ENCODE results near the gene PTPRM. TPM values are rescaled to one million over a fixed set of nuclear protein-coding genes. Genes with fewer than 3 reads are reported as not detected.

Gene PTPRM
- total RNA-seq, 1 donor from 2014 or later: 257 TPM

DNA sequence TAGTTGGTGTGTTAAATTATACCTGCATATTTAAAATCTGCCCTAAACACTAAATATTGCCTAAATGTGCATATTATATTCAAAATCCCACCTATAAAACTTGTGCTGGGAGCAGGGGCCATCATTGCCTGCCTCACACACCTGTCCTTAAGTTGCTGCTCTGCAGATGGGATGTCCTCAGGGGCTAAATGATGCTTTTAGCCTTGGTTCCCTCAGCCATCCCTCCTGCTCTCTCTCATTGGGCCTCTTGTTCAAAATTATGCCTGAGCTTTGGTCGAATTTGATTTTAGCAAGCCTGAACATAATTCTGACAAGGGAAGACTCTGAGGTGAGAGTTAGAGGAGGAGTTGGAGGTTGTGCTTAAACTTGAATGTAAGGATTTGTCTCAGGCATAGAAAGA is 723.8 kb downstream of the PTPRM start:
- DNase-seq (ENCODE audit: low spot score in 2 of 2): no peak
- H3K27ac ChIP-seq: no peak overlapping the region

DNA sequence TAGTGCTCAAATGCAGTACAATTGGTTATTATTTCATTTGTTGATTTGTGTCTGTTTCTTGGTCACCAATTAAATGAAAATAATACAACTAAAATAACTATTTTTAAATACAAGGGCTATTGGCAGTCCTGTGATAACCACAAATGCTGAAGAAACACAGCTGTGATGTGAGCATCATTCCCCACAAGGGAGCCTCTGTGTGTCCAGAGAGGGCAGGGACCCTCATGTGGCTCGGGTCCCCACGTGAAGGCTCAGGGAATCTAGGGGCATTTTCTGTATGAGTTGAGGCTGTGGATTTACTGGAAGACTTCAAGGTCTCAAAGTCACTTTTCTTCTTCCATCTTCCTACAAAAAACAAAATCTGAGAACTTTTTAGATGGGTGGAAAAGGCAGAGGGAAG is 726.1 kb downstream of the PTPRM start:
- no peak for DNase-seq (ENCODE audit: low spot score in 2 of 2)
- H3K4me1 ChIP-seq: no peaks in the 10 kb centered on the region
- no peak overlapping the region for H3K4me3 ChIP-seq
- TF ChIP-seq, protein P1, sequence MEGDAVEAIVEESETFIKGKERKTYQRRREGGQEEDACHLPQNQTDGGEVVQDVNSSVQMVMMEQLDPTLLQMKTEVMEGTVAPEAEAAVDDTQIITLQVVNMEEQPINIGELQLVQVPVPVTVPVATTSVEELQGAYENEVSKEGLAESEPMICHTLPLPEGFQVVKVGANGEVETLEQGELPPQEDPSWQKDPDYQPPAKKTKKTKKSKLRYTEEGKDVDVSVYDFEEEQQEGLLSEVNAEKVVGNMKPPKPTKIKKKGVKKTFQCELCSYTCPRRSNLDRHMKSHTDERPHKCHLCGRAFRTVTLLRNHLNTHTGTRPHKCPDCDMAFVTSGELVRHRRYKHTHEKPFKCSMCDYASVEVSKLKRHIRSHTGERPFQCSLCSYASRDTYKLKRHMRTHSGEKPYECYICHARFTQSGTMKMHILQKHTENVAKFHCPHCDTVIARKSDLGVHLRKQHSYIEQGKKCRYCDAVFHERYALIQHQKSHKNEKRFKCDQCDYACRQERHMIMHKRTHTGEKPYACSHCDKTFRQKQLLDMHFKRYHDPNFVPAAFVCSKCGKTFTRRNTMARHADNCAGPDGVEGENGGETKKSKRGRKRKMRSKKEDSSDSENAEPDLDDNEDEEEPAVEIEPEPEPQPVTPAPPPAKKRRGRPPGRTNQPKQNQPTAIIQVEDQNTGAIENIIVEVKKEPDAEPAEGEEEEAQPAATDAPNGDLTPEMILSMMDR (IDR thresholded peaks at IDR 0.05): no peak
- H3K27me3 ChIP-seq: no peaks in the 10 kb centered on the region
- H3K36me3 ChIP-seq: peaks cover 0 to 17% of the 10 kb centered on the region in 2 donors
- no peaks in the 10 kb centered on the region for H3K9me3 ChIP-seq
- intact Hi-C loops (cut with DNase I): no loop called here
- H3K27ac ChIP-seq: no peak overlapping the region

More for the DNA sequence above, 723.8 kb downstream of the PTPRM start:
- Histone ChIP-seq H3K4me1 (peaks cover 0 to 6% of the 10 kb centered on the region in 2 donors), H3K4me3 (no peak overlapping the region), H3K9me3 (no peaks in the 10 kb centered on the region), H3K36me3 (no peaks in the 10 kb centered on the region), H3K27me3 (no peaks in the 10 kb centered on the region)
- TF ChIP-seq, protein P1 (IDR thresholded peaks at IDR 0.05): no peak
- intact Hi-C loops (cut with DNase I): no loop called here

DNA sequence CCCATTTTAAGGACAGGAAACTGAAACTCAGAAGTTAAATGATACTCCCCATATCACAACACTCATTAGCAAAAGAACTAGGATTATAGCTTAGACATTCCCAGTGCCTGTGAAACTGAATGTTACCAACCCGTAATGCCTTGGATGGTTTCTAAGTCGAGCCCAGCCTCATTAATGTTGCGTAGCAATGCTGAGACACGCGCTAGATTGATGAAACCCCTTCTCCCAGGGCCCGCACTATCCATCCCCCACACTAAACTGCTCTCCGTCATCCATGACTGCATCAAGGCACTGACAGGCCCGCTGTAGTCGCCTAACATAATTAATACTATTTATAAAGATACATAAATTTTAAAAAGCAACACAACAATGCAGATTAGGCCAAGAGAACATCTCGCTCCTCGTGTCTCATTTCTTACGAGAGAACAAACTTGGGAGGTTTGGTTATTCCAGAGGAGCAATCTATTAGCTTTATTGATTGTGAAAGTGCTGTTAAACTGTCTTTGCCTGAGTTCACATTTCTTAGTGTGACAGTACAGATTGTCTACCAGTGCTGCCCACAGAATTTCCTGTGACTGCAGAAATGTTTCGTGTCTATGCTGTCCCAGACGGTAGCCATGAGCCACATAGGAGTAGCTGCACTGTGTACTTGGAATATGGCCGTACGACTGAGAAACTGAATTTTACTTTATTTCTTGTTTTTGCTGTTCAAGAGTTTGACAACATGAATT is 729.9 kb downstream of the PTPRM start:
- Histone ChIP-seq H3K27ac (no peak overlapping the region), H3K27me3 (no peaks in the 10 kb centered on the region), H3K4me1 (no peaks in the 10 kb centered on the region), H3K36me3 (peaks cover 0 to 22% of the 10 kb centered on the region in 2 donors), H3K9me3 (no peaks in the 10 kb centered on the region), H3K4me3 (no peak overlapping the region)
- intact Hi-C loops (cut with DNase I): no loop called here
- no peak for DNase-seq (ENCODE audit: low spot score in 2 of 2)
- TF ChIP-seq, protein P1 (IDR thresholded peaks at IDR 0.05): no peak

DNA sequence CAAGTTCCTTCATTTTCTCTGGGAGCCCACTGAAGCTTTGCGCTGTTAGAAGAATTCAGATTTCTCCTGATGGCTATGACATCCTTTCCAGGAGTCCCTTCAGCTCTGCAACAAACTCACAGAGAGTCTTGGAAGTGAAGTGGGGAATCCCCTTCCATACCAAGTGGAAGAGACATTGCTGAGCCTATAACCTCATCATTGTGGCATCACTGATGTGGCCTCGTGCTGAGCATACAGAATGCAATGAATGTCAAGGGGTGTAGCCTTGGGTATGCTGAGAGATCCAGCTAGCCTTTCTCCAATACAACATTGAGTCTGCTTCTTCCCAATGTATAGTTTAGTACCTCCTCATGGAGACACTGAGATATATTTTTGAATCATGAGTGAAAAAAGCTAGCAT is 731.1 kb downstream of the PTPRM start:
- peaks cover 0 to 22% of the 10 kb centered on the region in 2 donors for H3K36me3 ChIP-seq
- H3K4me1 ChIP-seq: no peaks in the 10 kb centered on the region
- H3K27ac ChIP-seq: no peak overlapping the region
- intact Hi-C loops (cut with DNase I): no loop called here
- H3K4me3 ChIP-seq: no peak overlapping the region
- DNase-seq (ENCODE audit: low spot score in 2 of 2): no peak
- TF ChIP-seq, protein P1 (IDR thresholded peaks at IDR 0.05): no peak
- H3K9me3 ChIP-seq: no peaks in the 10 kb centered on the region
- no peaks in the 10 kb centered on the region for H3K27me3 ChIP-seq

DNA sequence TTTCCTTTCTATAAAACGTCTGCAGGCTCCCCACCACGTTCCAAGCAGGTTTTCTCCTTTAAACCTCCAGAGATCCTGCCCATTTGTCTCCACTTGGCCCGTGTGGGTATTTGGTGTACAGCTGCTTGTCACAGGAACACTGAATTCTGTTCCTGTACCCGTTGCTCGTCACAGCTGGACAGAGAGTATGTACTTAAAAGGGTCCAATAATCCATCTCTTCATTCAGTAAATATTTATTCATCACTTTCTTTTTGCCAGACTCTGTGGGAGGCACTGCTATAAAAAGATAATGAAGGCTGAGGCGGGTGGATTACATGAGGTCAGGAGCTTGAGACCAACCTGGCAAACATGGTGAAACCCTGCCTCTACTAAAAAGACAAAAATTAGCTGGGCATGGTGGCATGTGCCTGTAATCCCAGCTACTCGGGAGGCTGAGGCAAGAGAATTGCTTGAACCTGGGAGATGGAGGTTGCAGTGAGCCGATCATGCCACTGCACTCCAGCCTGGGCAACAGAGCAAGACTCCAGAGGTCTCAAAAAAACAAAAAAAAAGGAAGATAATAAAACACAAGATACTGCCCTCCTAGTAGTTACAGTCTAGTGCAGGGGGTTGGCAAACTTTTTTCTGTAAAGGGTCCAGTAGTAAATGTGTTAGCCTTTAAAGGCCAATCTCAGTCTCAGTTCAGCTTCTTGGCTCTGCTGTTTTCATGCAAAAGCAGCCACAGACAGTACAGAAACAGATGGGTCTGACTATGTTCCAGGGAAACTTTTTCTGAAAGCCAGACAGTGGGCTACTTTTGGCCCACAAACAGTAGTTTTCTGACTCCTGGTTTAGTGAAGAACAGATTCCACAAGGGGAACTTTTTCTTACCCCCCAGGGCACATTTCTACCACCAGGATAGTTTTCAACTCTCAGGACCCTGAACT is 732.2 kb downstream of the PTPRM start:
- no peak for DNase-seq (ENCODE audit: low spot score in 2 of 2)
- TF ChIP-seq, protein P1 (IDR thresholded peaks at IDR 0.05): no peak

More for the DNA sequence above, 732.2 kb downstream of the PTPRM start:
- H3K9me3 ChIP-seq: no peaks in the 10 kb centered on the region
- H3K27ac ChIP-seq: no peak overlapping the region
- H3K36me3 ChIP-seq: peaks cover 0 to 22% of the 10 kb centered on the region in 2 donors
- no peak overlapping the region for H3K4me3 ChIP-seq
- H3K27me3 ChIP-seq: no peaks in the 10 kb centered on the region
- intact Hi-C loops (cut with DNase I): no loop called here
- no peaks in the 10 kb centered on the region for H3K4me1 ChIP-seq

Data from ascending aorta (tissue), 2 donors.